Measurements from ENCODE around the gene SAFB. TPM values are rescaled to one million over a fixed set of nuclear protein-coding genes. Genes with fewer than 3 reads are reported as not detected.
A peak's percentile ranks its signal among the peaks of the same experiment; 100 is the strongest.
"Not testable (repeated sequence)": the region's sequence is repeated elsewhere in the genome, so short reads cannot be mapped to it uniquely, and the experiment has no call there.

Gene SAFB
- total RNA-seq, 4 donors from 2014 or later = 39.7 to 73.6 (median 65.2) TPM

DNA sequence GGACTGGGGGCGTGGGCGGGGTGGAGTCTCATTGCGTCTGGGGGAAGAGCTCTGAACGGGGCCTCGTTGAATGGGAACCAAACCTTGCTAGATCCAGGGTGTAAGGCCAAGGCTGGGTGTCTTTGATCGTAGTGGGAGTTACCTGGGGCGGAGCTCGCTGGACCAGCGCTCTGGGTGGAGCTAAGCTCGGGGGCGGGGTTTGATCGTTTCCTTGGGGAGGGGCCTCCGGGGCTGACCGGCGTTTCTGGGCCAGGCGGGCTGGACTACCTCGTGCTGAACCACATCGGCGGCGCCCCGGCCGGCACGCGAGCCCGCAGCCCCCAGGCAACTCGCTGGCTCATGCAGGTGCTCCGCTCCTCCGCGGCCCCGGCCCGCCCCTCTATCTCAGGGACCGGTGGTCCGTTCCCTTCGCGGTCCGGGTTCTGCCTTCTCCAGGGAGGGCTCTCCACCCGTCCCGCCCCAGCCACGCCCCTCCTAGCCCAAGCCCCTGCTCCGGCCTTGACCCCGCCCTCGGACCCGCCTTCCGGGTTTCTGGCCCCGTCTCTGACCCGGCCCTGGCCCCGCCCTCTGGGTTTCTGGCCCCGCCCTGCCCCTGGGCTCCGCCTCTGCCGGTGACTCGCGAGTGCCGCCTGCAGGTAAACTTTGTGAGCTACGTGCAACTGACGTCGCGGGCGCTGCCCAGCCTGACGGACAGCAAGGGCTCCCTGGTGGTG, 63.9 kb downstream of the SAFB start:
- 0% methylated on average over 2 to 7 of the region's 59 CpGs for WGBS, 2 donors (ENCODE audit: low coverage in 1 of 2)
- Histone ChIP-seq H3K36me3 (peaks cover 0 to 5% of the 10 kb centered on the region in 2 donors), H3K9me3 (no peaks in the 10 kb centered on the region), H3K4me1 (peaks cover 0 to 42% (median 5%) of the 10 kb centered on the region in 3 donors), H3K27me3 (no peaks in the 10 kb centered on the region), H3K4me3 (peak overlapping the region; percentile 28 to 68), H3K27ac (peak overlapping the region; percentile 19 to 90 (median 88))
- TF ChIP-seq, protein P1, sequence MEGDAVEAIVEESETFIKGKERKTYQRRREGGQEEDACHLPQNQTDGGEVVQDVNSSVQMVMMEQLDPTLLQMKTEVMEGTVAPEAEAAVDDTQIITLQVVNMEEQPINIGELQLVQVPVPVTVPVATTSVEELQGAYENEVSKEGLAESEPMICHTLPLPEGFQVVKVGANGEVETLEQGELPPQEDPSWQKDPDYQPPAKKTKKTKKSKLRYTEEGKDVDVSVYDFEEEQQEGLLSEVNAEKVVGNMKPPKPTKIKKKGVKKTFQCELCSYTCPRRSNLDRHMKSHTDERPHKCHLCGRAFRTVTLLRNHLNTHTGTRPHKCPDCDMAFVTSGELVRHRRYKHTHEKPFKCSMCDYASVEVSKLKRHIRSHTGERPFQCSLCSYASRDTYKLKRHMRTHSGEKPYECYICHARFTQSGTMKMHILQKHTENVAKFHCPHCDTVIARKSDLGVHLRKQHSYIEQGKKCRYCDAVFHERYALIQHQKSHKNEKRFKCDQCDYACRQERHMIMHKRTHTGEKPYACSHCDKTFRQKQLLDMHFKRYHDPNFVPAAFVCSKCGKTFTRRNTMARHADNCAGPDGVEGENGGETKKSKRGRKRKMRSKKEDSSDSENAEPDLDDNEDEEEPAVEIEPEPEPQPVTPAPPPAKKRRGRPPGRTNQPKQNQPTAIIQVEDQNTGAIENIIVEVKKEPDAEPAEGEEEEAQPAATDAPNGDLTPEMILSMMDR (IDR thresholded peaks at IDR 0.05) = peak in 3 of 4 experiments; percentile 83 to 91 (median 85)
- no peak for TF ChIP-seq POLR2A (IDR thresholded peaks at IDR 0.05)
- TF ChIP-seq EP300 (IDR thresholded peaks at IDR 0.05) = no peak
- peak; percentile 34 for TF ChIP-seq POLR2AphosphoS5 (IDR thresholded peaks at IDR 0.05)
- peak; percentile 84 for ATAC-seq

DNA sequence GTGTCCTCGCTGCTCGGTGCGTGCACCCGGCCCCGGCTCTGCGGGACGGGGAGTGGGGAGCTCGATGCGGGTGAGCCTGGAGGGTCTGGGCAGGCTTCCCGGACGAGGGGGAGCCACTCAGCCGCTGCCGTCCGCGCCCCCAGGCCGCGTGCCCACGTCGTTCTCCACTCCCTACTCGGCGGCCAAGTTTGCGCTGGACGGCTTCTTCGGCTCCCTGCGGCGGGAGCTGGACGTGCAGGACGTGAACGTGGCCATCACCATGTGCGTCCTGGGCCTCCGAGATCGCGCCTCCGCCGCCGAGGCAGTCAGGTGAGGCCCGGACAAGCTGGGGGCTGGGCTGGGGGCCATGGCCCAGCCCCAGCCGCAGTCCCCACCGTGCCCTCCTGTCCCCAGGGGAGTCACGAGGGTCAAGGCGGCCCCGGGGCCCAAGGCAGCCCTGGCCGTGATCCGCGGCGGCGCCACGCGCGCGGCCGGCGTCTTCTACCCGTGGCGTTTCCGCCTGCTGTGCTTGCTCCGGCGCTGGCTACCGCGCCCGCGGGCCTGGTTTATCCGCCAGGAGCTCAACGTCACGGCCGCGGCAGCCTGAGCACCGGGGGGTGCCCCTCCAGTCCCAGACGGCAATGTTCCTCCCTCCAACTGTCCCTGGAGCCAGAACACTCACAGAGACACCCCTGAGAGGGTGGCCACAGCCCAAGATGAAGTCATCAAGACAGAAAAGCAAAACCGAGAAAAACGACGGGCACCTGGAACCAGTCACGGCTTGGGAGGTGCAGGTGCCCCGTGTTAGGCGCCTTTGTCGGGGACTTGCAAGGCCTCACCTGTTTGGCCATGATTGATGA, 64.7 kb downstream of the SAFB start:
- peak overlapping the region; percentile 28 to 68 for H3K4me3 ChIP-seq
- H3K27ac ChIP-seq = peak overlapping the region in 3 of 4 donors; percentile 88 to 90 (median 89)
- WGBS, 2 donors (ENCODE audit: low coverage in 1 of 2) = 0% methylated on average over 1 of the region's 76 CpGs; no CpG with 5 or more reads in 1 of the 2 donors
- H3K4me1 ChIP-seq = peaks cover 0 to 50% (median 11%) of the 10 kb centered on the region in 3 donors
- no peaks in the 10 kb centered on the region for H3K27me3 ChIP-seq
- TF ChIP-seq, protein P1 (IDR thresholded peaks at IDR 0.05) = no peak
- TF ChIP-seq POLR2A (IDR thresholded peaks at IDR 0.05) (no peak), EP300 (IDR thresholded peaks at IDR 0.05) (no peak), POLR2AphosphoS5 (IDR thresholded peaks at IDR 0.05) (no peak)
- no peak for ATAC-seq
- peaks cover 0 to 13% of the 10 kb centered on the region in 2 donors for H3K36me3 ChIP-seq
- H3K9me3 ChIP-seq = no peaks in the 10 kb centered on the region

DNA sequence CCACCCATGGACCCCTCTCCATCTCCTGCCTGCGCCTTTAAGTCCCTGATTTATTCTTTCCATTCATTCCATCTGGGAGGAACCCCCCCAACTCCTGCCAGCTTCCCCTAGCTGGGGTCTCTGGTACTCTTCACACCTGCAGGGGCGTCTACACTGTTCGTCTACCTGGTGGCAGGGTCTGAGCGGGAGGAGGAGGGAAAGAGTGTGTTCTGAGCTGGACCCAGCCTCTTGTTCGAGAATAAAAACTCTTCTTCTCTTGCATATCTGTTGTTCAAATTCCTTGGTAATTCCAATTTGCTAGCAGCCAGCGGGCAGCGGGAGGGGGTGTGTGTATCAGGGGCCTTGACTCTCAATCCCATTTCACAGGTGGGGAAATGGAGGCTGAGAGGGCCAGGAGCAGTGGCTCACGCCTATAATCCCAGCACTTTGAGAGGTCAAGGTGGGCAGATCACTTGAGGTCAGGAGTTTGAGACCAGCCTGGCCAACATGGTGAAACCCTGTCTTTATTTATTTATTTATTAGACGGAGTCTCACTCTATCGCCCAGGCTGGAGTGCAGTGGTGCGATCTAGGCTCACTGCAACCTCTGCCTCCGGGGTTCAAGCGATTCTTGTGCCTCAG, 65.5 kb downstream of the SAFB start:
- peaks cover 0 to 21% of the 10 kb centered on the region in 2 donors for H3K36me3 ChIP-seq
- 89 to 90% methylated on average over 7 to 12 of the region's 13 CpGs for WGBS, 2 donors (ENCODE audit: low coverage in 1 of 2)
- peaks cover 0 to 58% (median 11%) of the 10 kb centered on the region in 3 donors for H3K4me1 ChIP-seq
- not testable (repeated sequence) for H3K27me3 ChIP-seq, ATAC-seq, H3K4me3 ChIP-seq, H3K27ac ChIP-seq, H3K9me3 ChIP-seq

DNA sequence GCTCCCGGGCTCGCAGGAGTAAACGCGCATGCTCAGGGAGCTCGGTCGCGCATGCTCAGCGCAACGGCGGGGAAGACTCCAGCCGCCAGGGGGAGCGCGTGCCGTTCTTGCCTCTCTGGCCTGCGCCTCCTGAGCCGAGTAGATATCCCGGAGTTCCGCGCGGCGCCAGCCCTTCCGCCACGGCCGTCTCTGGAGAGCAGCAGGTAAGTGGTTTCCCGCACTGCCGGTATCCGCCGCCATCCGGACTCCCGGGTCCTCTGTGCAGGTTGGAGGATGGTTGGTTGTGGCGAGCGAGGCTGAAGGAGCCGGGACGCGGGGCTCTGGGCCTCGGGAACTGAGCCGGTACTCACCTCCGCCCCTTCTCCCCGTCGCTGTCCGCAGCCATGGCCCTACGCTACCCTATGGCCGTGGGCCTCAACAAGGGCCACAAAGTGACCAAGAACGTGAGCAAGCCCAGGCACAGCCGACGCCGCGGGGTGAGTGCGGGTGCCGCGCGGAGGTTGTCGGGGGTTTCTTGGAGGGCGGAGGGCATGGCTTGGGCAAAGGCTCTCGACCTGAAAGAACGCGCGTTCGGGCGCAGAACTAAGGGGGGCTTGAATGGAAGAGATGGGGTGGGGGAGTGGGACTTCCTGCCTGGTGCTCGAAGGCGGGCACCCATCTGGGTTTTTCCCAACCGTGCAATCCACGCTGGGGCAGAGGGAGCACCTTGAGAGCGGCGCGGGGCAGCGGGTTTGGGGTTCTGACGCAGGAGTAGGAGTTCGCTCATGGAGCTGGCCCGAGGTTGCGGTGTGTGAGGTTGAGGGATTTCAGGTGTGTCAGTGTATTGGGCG, 67.5 kb downstream of the SAFB start, which contains the start of gene RPL36:
Gene RPL36, plus strand, starts transcription at position 171 of the 830 bp plus-strand sequence. Its CDS starts 213 bp downstream, at position 384.
- H3K9me3 ChIP-seq = no peaks in the 10 kb centered on the region
- peaks cover 0 to 67% (median 11%) of the 10 kb centered on the region in 3 donors for H3K4me1 ChIP-seq
- H3K4me3 ChIP-seq = peak within 1 kb of the TSS; percentile 60 to 85
- no peak for TF ChIP-seq EP300 (IDR thresholded peaks at IDR 0.05)
- peak; percentile 89 for TF ChIP-seq POLR2A (IDR thresholded peaks at IDR 0.05)
- TF ChIP-seq, protein P1 (IDR thresholded peaks at IDR 0.05) = peak in 3 of 4 experiments; percentile 98 to 99 (median 99)
- TF ChIP-seq POLR2AphosphoS5 (IDR thresholded peaks at IDR 0.05) = peak; percentile 97
- ATAC-seq = peak; percentile 82
- peaks cover 0 to 40% of the 10 kb centered on the region in 2 donors for H3K36me3 ChIP-seq
- 5% methylated on average over 4 of the region's 73 CpGs; no CpG with 5 or more reads in 1 of the 2 donors for WGBS, 2 donors (ENCODE audit: low coverage in 1 of 2)
- no peaks in the 10 kb centered on the region for H3K27me3 ChIP-seq
- peak within 1 kb of the TSS; percentile 71 to 95 (median 94) for H3K27ac ChIP-seq

Data from gastroesophageal sphincter (tissue), 4 donors.